GM13976 (cell line): ENCODE data around the gene HINFP.
A peak's percentile ranks its signal among the peaks of the same experiment; 100 is the strongest.
"Not testable (repeated sequence)": the region's sequence is repeated elsewhere in the genome, so short reads cannot be mapped to it uniquely, and the experiment has no call there.

Experiments
- DNase-seq: peaks from one replicate; pipeline ENCODE4 v3.0.0; 2012; ENCODE audit warnings: low spot score
- CTCF ChIP-seq: IDR thresholded peaks from 2 replicates; pipeline ENCODE4 v1.5.1; 2012; ENCODE audit warnings: borderline replicate concordance, mild to moderate bottlenecking; ENCODE audit not compliant: insufficient read depth; ENCODE audit errors: extremely low read depth, missing control alignments, control extremely low read depth
- in situ Hi-C: fragments of 300-500 bp; cut with MboI; formaldehyde crosslinking; loops from one replicate; pipeline ENCODE4 v1.12.0; 2022; ENCODE audit warnings: low sequenced_read_pairs, mixed read lengths, inconsistent platforms; ENCODE audit not compliant: unreplicated experiment

Gene HINFP

GRCh38 chr11:119160151-119160550 is 38.8 kb downstream of the HINFP start:
- no peak for DNase-seq
- in situ Hi-C loops, result no loop called here
- no peak for TF ChIP-seq CTCF

GRCh38 chr11:119161871-119162270 is 40.5 kb downstream of the HINFP start:
- in situ Hi-C loops, result no loop called here
- no peak for TF ChIP-seq CTCF
- no peak for DNase-seq

- in situ Hi-C loops, result no loop called here
- TF ChIP-seq CTCF, result no peak
- DNase-seq, result no peak
These were observed 45.1 kb downstream of the HINFP start for GRCh38 chr11:119166368-119167076.

GRCh38 chr11:119167077-119167458 is 45.7 kb downstream of the HINFP start:
- in situ Hi-C loops, DNase-seq: not testable (repeated sequence)

- no peak for DNase-seq
- in situ Hi-C loops, result no loop called here
- no peak for TF ChIP-seq CTCF
These were observed 46.6 kb downstream of the HINFP start for GRCh38 chr11:119167933-119168332.

GRCh38 chr11:119168471-119169281 is 47.3 kb downstream of the HINFP start, which contains the start of gene NLRX1:
NLRX1 (plus strand) TSS chr11:119168725; CDS start chr11:119171404, 2,679 bp downstream.
- DNase-seq, result peak; percentile 97
- in situ Hi-C loops, result no loop called here
- TF ChIP-seq CTCF, result peak; percentile 86

GRCh38 chr11:119169282-119169719 is 47.9 kb downstream of the HINFP start:
- no peak for TF ChIP-seq CTCF
- peak; percentile 76 for DNase-seq

More at GRCh38 chr11:119169282-119169719, 47.9 kb downstream of the HINFP start:
- in situ Hi-C loops, result no loop called here
